ENCODE measurements around the gene TACC3. TPM values are rescaled to one million over a fixed set of nuclear protein-coding genes. Genes with fewer than 3 reads are reported as not detected.

Gene TACC3
- 17.2 TPM for total RNA-seq

GRCh38 chr4:1721003-1721665, at the start of gene TACC3, which contains the start of gene TMEM129:
Gene TACC3, plus strand, starts transcription at chr4:1721521. Its CDS starts 1,901 bp downstream, at chr4:1723422.
Gene TMEM129, minus strand, starts transcription at chr4:1721323. Its CDS starts 486 bp downstream, at chr4:1720837.

GRCh38 chr4:1683736-1684505, 37.4 kb upstream of the TACC3 start, which contains the start of gene FAM53A:
Gene FAM53A, minus strand, starts transcription at chr4:1684313. Its CDS starts 15,572 bp downstream, at chr4:1668741.

GRCh38 chr4:1712216-1713002, 8.9 kb upstream of the TACC3 start, which contains the start of gene SLBP:
Gene SLBP, minus strand, starts transcription at chr4:1712319. Its CDS starts 131 bp downstream, at chr4:1712188.

DNA sequence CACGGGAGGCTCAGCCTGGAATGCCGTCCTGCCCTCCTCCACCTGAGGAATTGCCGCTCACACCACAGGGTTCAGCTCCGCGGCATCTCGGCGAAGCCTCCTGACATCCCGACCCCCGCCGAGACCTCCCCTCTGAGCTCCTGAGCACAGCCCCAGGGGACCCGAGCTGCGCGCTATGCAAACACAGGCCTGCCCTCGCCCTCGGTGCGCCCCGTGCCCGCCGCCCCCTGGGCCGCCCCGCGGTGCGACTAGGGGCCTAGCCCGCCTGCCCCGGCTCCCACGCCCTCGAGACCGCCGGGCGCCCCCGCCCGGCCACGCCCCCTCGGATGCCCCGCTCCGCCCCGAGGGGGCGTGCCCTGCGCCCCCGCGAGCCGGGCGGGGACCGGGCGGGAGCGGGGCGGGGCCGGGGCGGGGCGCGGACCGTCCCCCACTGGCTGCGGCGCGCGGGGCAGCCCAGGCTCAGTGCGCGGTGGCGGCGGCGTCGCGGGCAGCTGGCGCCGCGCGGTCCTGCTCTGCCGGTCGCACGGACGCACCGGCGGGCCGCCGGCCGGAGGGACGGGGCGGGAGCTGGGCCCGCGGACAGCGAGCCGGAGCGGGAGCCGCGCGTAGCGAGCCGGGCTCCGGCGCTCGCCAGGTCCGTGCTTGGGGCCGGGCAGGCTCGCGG, 71.6 kb downstream of the TACC3 start, which contains the start of gene FGFR3:
Gene FGFR3 (plus strand): TSS at position 462 of the 664 bp plus-strand sequence. CDS start 642 bp downstream, outside the sequence.

Other genes starting within 250 kb of the TACC3 start
- 4.1 TPM for gene FAM53A, start 37.2 kb upstream of the TACC3 start, total RNA-seq
- 35.4 TPM for gene SLBP, start 9.2 kb upstream of the TACC3 start, total RNA-seq
- gene TMEM129, start 198 bp upstream of the TACC3 start, total RNA-seq = 26.9 TPM
- 30.0 TPM for gene FGFR3, start 71.8 kb downstream of the TACC3 start, total RNA-seq
- gene LETM1, start 134.6 kb downstream of the TACC3 start, total RNA-seq = 36.3 TPM
- gene NSD2, start 149.9 kb downstream of the TACC3 start, total RNA-seq = 121 TPM